Measurements from ENCODE around the gene BARX1.

GRCh38 chr9:93908591-93909241, 46.4 kb downstream of the BARX1 start:
- TF ChIP-seq CTCF (IDR thresholded peaks at IDR 0.05) = no peak
- TF ChIP-seq POLR2A (IDR thresholded peaks at IDR 0.05) = no peak
- no peak for TF ChIP-seq POLR2AphosphoS5 (IDR thresholded peaks at IDR 0.05)
- TF ChIP-seq EP300 (IDR thresholded peaks at IDR 0.05) = no peak

All from gastroesophageal sphincter (tissue), 3 donors.